Stimulated activated CD4-positive, alpha-beta T cell treated with anti-CD3 and anti-CD28 coated beads, TNF-alpha, amount 100 ng/mL, for 48 hours (primary cell): Measurements from ENCODE around the gene ESCO1.
A peak's percentile ranks its signal among the peaks of the same experiment; 100 is the strongest.

ENCODE experiments used
- DNase-seq, 3 donors: peaks; one replicate each; pipeline ENCODE4 v3.0.0-alpha.2; 2020; ENCODE audit warnings: low read depth in 3 of 3

ESCO1 gene

DNA sequence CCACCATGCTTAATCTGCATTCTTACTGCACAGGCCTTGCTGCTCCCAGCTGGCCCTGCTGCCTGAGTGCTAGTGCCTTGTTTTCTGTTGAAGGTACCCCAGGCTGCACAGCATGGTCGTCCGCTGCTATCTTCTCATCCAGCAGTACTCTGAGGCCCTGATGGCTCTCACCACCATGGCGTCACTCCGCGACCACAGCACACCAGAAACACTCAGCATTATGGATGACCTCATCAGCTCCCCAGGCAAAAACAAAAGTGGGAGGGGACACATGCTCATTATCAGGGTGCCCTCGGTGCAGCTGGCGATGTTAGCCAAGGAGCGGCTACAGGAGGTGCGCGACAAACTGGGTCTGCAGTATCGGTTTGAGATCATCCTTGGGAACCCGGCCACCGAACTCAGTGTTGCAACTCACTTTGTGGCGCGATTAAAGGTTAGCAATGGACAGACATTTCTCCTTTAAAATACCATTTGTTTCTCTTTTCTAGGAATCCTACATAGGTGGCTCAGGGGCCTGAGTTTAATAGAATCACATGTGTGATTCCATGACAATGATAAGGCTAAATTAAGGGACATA, 110.5 kb downstream of the ESCO1 start:
- no peak for DNase-seq

GRCh38 chr18:21489119-21489750, 111.3 kb downstream of the ESCO1 start:
- peak in 1 of 3 donors; percentile 9 for DNase-seq

- no peak for DNase-seq
These were observed 113.5 kb downstream of the ESCO1 start for GRCh38 chr18:21486905-21487437.

GRCh38 chr18:21484851-21485636, 115.5 kb downstream of the ESCO1 start:
- no peak for DNase-seq

GRCh38 chr18:21483051-21483450, 117.5 kb downstream of the ESCO1 start:
- no peak for DNase-seq

GRCh38 chr18:21481739-21482138, 118.8 kb downstream of the ESCO1 start:
- no peak for DNase-seq

DNA sequence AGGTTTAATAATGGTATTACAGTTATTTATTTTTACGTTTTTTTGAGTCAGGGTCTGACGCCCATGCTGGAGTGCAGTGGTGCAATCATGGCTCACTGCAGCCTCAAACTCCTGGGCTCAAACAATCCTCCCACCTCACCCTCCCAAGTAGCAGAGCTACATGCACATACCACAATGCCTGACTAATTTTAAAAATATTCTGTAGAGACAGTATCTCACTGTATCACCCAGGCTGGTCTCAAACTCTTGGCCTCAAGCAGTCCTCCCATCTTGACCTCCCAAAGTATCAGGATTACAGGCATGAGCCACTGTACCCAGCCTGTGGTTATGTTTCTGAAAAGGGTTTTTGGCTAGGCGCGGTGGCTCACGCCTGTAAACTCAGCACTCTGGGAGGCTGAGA, 120.8 kb downstream of the ESCO1 start:
- no peak for DNase-seq
